Stimulated activated CD4-positive, alpha-beta T cell treated with anti-CD3 and anti-CD28 coated beads, Interleukin-15, amount 100 ng/mL, for 48 hours (primary cell): ENCODE measurements around the gene ZMAT5.

ENCODE experiments used
- DNase-seq, 2 donors: peaks; one replicate each; pipeline ENCODE4 v3.0.0-alpha.2; 2020; ENCODE audit warnings: low read depth in 2 of 2

Gene ZMAT5

GRCh38 chr22:29753808-29754657 lies 12.8 kb downstream of the ZMAT5 start:
- DNase-seq: no peak

DNA sequence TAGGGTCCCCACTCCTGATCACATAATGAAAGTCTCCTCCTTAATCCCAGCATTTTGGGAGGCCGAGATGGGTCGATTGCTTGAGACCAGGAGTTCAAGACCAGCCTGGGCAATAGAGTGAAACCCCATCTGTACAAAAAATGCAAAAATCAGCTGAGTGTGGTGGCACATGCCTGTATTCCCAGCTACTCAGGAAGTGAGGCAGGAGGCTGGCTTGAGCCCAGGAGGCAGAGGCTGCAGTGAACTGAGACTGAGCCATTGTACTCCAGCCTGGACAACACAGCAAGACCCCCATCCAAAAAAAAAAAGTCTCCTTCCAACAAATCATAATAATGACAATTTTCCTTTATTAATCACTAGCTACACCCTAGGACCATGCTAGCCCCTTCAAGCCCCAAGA lies 15.1 kb downstream of the ZMAT5 start:
- DNase-seq: no peak

GRCh38 chr22:29750559-29751538 lies 16.0 kb downstream of the ZMAT5 start:
- no peak for DNase-seq

GRCh38 chr22:29750029-29750428 lies 16.8 kb downstream of the ZMAT5 start:
- DNase-seq: no peak

- DNase-seq: no peak
These were observed 18.4 kb downstream of the ZMAT5 start for GRCh38 chr22:29748248-29748893.

DNA sequence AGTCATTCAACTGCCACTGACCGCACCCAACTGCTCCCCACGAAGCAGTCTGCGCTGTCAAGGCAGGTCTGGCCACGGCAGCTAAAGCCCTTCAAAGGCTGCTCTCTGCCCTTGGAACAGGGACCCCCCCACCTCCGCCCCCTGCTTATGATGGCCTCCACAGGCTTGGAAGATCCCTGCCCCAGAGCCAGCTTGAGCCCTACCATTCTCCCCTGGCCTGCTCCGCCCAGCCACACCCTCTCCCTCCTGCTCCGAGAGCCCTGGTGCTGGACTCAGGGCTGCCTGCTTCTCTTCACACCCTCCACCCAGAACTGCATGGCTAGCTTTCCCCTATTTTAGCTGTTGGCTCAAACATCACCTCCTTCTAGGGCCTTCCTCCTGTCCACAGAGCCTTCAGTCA lies 19.0 kb downstream of the ZMAT5 start:
- DNase-seq: no peak

- no peak for DNase-seq
These were observed 21.9 kb downstream of the ZMAT5 start for GRCh38 chr22:29744902-29745301.

DNA sequence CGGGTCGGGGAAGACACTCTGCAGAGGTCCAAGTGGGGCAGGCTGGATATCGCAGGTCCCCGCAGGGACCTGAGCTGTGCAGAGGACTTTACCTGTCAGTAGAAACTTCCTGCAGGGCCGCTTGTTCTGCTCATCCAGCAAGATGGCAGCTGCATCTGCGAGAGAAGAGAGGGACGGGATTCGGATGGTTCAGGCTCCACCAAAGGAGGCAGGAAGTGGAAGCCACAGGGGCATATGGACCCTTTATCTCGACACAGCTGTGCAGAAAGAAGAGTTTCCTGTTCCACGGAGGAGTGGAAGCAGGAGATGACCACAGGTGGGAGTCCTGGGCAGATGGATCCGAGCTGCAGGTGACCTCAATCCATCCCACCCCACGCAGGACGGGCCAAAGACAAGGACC lies 24.5 kb downstream of the ZMAT5 start:
- DNase-seq: no peak

DNA sequence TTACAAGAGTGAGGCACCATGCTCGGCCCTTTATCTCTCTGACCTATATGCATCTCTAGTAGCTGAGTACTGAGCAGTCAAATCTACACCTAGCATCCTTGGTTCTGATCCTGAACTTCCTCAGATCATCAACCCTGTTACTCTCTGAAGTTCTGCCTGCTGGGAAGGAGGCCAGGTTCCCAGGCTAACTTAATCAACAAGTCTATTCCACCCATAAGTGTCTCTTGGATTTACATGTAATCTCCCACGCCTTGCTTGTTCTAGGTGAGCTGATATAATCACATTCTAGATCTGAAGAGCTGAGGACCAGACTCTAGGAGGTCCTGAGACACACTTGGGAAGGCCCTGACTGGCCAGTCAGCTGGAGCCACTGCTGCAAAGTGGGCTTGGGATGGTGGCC lies 24.9 kb downstream of the ZMAT5 start:
- no peak for DNase-seq

GRCh38 chr22:29740216-29740615 lies 26.6 kb downstream of the ZMAT5 start:
- DNase-seq: no peak

- no peak for DNase-seq
These were observed 27.4 kb downstream of the ZMAT5 start for GRCh38 chr22:29739346-29739875.

GRCh38 chr22:29738118-29738815 lies 28.5 kb downstream of the ZMAT5 start:
- DNase-seq: no peak

- no peak for DNase-seq
These were observed 29.3 kb downstream of the ZMAT5 start for GRCh38 chr22:29737251-29738117.

DNA sequence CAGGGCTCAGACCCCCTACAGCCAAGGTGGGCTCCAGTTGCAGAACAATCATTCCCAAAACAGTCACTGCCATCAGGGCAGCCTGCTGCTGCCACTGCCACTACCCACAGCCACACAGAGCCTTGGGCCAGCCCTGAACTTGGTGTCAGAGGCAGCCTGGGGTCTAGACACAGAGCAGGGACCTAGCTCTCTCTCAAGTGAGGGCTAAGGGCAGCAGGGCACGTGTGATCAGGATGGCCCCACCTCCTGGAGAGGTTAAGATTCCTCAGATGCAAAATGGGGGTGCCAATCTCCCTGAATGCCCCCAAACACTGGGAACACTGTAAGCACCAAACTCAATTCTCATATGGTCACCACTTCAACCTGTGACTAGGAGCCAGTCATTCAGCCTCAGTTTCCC lies 31.4 kb downstream of the ZMAT5 start:
- DNase-seq: no peak

- no peak for DNase-seq
These were observed 32.0 kb downstream of the ZMAT5 start for GRCh38 chr22:29734838-29735237.

- DNase-seq: no peak
These were observed 32.4 kb downstream of the ZMAT5 start for GRCh38 chr22:29734406-29734805.

- DNase-seq: no peak
These were observed 33.2 kb downstream of the ZMAT5 start for GRCh38 chr22:29733362-29734201.

DNA sequence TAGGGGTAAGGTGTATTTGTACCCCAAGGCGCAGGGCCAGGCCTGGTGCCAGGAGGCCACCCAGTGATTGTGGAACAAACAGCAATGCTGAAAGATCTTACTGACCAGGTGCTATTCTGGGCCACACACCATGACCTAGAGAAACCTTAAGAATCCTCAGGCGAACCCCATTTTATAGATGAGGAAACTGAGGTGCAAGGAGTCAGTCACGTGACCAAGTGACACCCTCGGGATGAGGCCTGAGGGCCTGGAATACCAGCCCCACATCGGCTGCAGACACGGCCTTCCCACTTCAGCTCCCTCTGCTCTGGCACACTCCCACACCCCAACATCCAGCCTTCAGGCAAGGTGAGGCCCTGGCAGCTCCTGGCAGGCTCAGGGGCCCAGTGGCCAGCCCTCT lies 33.9 kb downstream of the ZMAT5 start:
- no peak for DNase-seq

GRCh38 chr22:29731058-29731850 lies 35.6 kb downstream of the ZMAT5 start:
- DNase-seq: no peak
